MM.1S (cell line): ENCODE data around the gene CTSH.

Source experiments
- CTCF ChIP-seq: fragments of 300-600 bp; sonication (generic); IDR thresholded peaks from 2 replicates; pipeline ENCODE4 v1.5.1; 2016; ENCODE audit warnings: antibody characterized with exemption, low read length, mixed read lengths
- EZH2 ChIP-seq: fragments of 300-600 bp; sonication (generic); optimal IDR thresholded peaks from 2 replicates; pipeline ENCODE3; 2017; ENCODE audit warnings: low read depth, mild to moderate bottlenecking, antibody characterized with exemption, low read length, mixed read lengths

GRCh38 chr15:78889000-78889399, 55.8 kb downstream of the CTSH start:
- TF ChIP-seq CTCF (no peak), EZH2 (no peak)
